Measurements from ENCODE around the gene TAS2R60. TPM values are rescaled to one million over a fixed set of nuclear protein-coding genes. Genes with fewer than 3 reads are reported as not detected.

TAS2R60 gene
- total and polyA plus RNA-seq, 4 donors = 0.50 TPM; not detected in 3

GRCh38 chr7:143399642-143400041, 43.6 kb upstream of the TAS2R60 start:
- Histone ChIP-seq H3K4me3 (ENCODE audit: low read depth in 1 of 3, low read length in 3 of 3) (no peak overlapping the region), H3K27ac (ENCODE audit: low read depth in 1 of 2, low read length in 2 of 2) (no peak overlapping the region), H3K36me3 (ENCODE audit: control insufficient read depth in 4 of 4, insufficient read depth in 3 of 4, low read depth in 1 of 4, low read length in 3 of 4) (peaks cover 0 to 25% (median 6%) of the 10 kb centered on the region in 4 donors), H3K9me3 (ENCODE audit: control insufficient read depth in 4 of 4, low read length in 3 of 4) (no peaks in the 10 kb centered on the region), H3K27me3 (ENCODE audit: control insufficient read depth in 4 of 4, insufficient read depth in 4 of 4, low read length in 3 of 4) (no peaks in the 10 kb centered on the region), H3K4me1 (ENCODE audit: control insufficient read depth in 4 of 4, insufficient read depth in 4 of 4, low read length in 3 of 4) (peaks cover 17 to 59% (median 52%) of the 10 kb centered on the region in 4 donors), H3K9ac (ENCODE audit: low read depth in 1 of 2, low read length in 2 of 2) (no peak overlapping the region)
- DNase-seq (ENCODE audit: low spot score) = no peak
- 97% methylated on average over 20 of the region's 20 CpGs for WGBS
- TF ChIP-seq CTCF (IDR thresholded peaks at IDR 0.05; ENCODE audit: low read depth, low read length, missing input control) (no peak), FOXA1 (IDR thresholded peaks at IDR 0.05) (no peak), SP1 (IDR thresholded peaks at IDR 0.05) (no peak), TAF1 (conservative IDR thresholded peaks at IDR 0.05) (no peak), MAX (IDR thresholded peaks at IDR 0.05) (no peak), RAD21 (IDR thresholded peaks at IDR 0.05) (no peak), HNF4A (conservative IDR thresholded peaks at IDR 0.05) (no peak), HNF4G (IDR thresholded peaks at IDR 0.05) (no peak), GABPA (IDR thresholded peaks at IDR 0.05 in 1 of 2, conservative IDR thresholded peaks at IDR 0.05 in 1 of 2) (no peak), REST (IDR thresholded peaks at IDR 0.05) (no peak), RXRA (IDR thresholded peaks at IDR 0.05) (no peak)

- H3K27me3 ChIP-seq (ENCODE audit: control insufficient read depth in 4 of 4, insufficient read depth in 4 of 4, low read length in 3 of 4) = no peaks in the 10 kb centered on the region
- no peaks in the 10 kb centered on the region for H3K9me3 ChIP-seq (ENCODE audit: control insufficient read depth in 4 of 4, low read length in 3 of 4)
- H3K9ac ChIP-seq (ENCODE audit: low read depth in 1 of 2, low read length in 2 of 2) = no peak overlapping the region
- H3K4me1 ChIP-seq (ENCODE audit: control insufficient read depth in 4 of 4, insufficient read depth in 4 of 4, low read length in 3 of 4) = peaks cover 6 to 54% (median 45%) of the 10 kb centered on the region in 4 donors
- no peak overlapping the region for H3K4me3 ChIP-seq (ENCODE audit: low read depth in 1 of 3, low read length in 3 of 3)
- peaks cover 0 to 25% (median 6%) of the 10 kb centered on the region in 4 donors for H3K36me3 ChIP-seq (ENCODE audit: control insufficient read depth in 4 of 4, insufficient read depth in 3 of 4, low read depth in 1 of 4, low read length in 3 of 4)
- no peak for DNase-seq (ENCODE audit: low spot score)
- no peak overlapping the region for H3K27ac ChIP-seq (ENCODE audit: low read depth in 1 of 2, low read length in 2 of 2)
- WGBS = 89% methylated on average over 12 of the region's 12 CpGs
- TF ChIP-seq NR2F2 (IDR thresholded peaks at IDR 0.05) (no peak), ATF3 (IDR thresholded peaks at IDR 0.05) (no peak), SP1 (IDR thresholded peaks at IDR 0.05) (no peak), RXRA (IDR thresholded peaks at IDR 0.05) (no peak)
These were observed 42.0 kb upstream of the TAS2R60 start for GRCh38 chr7:143401265-143401664.

All from liver (tissue), 9 donors.